Retina (tissue), 1 donor: ENCODE results near the gene VTI1A.

Experiments
- DNase-seq: peaks from one replicate; pipeline ENCODE4 v3.0.0-alpha.2; 2016

VTI1A gene

DNA sequence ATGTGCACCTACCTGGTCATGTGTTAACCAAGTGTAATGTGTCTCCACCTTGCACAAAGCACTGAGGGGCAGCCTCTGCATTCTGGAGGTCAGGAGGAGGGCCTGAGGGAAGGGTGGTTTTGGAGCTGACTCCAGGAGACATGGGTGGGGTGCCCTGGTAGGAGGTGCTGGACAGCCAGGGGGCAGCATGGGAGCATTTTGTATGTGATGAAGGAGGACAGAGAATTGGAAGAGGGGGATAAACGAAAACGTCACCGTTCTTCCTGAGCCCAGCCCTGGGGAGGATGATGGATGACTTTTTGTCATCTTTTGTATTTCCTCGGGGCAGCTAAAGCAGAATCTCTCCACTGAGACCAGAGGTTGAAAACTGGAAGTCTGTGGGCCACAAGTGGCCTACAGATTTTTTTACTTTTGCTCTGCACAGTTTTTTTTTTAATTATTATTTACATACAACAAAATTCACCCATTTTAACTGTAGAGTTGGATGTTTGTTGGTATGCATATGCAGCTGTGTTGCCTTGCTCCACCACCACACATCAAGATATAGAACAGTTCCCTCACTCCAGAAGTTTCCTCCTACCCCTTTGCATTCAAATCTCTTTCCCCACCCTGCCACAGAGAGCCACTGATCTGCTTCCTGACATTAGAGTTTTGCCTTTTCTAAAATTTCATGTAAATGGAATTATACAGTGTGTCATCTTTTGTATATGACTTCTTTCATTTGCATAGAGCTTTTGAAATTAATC is 242.5 kb downstream of the VTI1A start:
- DNase-seq, result no peak

DNA sequence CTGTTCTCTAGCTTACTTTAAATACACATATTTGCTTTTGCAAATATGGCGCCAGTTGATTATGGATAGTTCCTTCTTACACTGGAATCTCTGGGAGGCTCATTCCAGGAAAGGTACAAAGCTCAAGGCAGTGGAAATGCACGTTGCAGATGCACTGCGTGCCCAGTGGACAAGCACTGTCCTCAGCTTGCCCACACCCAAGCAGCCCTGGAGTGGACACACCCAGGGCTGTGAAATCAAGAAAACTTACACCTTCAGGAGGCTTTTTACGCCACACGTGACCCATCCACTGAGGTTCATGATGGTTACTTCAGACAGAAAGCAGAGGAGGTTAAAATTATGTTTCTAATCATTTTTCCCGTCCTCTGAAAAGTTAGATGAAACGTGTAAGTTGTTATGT is 248.5 kb downstream of the VTI1A start:
- DNase-seq, result no peak

DNA sequence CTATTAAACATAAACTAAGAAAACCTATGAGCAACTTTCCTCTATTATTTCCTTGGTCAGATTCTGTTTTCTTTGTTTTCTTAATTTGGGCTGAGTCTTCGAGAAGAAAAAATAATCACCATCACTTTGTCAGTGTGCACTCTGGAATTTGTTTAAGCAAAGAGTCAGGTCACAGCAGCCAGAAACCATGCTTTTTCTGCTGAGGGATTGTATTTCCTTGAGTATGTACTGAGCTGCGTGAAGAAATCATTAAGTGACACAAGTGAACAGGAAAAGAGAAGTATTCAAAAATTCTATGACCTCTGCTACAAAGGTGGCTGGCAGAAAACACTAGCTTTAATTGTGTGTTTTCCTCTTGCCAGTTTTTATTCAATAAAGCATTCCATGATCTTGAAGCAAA is 249.6 kb downstream of the VTI1A start:
- DNase-seq, result no peak

DNA sequence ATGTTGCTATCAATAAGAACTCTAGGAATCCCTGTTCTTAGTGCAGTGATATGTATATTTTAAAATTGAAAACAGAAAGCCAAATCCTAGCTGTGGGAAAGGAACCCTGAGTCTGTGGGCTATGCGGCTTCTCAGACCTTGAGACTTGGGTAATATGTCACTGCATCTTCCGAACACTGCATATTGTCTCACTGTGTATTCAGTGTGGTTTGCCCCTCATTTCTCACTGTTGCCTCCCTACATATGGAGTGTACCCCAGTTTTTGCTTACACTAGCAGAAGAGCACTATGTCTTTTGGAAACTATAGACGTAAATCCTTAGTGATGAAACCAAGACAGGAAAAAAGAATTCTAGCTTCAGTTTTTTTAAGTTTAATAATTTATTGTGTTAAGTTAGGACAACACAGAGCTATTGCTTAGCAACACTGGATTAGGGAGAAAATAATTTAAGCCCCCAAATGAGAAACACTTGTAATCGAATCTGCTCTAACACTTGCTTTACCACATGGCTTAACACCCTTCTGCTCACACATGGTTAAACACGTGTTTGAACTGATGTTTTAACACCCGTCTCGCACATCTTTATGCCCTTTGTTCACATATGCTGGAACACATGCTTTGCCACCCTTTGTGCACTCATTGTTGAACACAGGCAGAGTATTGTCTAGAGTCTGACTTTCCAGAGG is 251.3 kb downstream of the VTI1A start:
- no peak for DNase-seq

DNA sequence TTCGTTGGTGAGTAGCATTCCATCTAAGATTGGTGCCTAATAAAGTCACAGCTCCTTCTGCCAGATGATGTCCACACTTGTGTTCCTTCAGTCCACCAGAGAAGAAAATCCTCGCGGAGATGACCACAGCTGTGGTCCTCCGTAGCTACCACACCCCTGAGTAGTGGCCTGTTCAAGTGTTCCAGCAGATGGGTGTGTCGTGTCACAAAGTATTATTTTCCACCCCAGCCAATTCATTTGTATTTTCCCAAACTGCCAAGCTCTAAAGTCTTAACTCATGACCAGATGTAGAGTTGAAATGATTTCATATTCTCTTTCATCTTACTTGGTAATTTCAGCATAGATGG is 251.8 kb downstream of the VTI1A start:
- DNase-seq, result no peak

DNA sequence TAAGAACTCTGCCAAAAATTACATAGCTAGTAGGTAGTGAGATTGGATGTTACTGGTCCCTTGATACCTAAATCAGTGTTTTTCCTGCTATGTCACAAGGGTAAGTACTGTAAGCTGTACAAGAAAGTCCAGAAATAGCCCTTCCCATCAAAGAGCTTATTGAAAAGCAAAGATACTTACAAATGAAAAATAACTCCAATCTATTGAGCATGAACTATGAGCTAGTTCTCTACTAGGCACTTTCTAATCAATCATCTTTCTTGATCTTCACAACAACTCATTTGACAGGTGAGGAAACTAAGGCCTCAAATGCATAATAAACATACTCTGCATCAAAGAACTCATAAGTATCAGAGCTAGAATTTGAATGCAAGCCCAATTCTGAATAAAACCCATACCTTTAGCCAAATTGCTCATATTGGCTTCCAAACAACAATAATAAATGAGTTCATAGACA is 253.2 kb downstream of the VTI1A start:
- DNase-seq, result no peak

DNA sequence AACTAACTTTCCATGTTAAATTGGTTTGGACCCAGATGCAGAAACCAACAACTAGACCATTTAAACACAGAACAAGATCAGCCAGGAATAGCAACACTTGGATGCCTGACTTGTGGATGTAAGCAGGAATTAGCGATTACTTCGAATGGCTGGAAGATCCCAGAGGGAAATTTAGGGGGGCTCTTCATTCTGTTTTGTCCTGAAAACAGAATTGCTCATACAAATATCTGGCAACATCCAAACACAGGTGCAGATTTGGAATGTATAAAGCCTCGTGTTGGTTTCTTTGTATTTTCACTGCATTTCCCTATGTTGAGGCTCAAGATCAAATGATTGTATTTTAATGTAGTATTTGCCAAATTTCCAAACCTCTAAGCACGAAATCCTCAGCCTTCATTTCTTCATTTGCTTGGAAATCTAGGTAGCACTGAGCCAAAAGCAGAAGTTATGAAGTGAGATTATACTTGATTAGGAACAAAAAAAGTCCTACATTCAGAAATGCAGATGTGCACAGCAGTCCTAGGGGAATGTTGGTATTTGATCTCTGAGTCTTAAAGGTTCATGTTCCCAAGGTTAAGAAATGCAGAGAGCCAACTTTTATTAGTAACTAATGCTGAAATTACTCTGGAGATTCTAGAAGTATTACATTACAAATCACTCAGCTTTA is 254.3 kb downstream of the VTI1A start:
- DNase-seq, result no peak

DNA sequence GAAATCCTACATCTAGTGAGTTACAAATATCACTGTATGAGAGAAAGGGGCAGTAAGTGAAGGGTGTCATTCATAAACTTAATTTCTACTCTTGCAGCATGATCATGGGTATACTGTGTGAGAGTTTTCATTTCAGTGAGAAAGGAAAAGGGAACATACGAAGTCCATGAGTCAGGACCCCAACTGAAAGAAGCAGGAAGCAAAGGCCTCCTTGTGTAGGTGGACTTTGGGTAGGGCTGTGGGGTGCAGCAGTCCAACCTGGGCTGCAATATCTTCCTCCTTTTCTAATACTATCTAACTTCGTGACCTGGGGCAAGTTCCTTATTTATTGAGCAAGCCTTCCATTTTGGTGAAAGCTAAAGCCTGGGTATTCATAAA is 254.9 kb downstream of the VTI1A start:
- no peak for DNase-seq

DNA sequence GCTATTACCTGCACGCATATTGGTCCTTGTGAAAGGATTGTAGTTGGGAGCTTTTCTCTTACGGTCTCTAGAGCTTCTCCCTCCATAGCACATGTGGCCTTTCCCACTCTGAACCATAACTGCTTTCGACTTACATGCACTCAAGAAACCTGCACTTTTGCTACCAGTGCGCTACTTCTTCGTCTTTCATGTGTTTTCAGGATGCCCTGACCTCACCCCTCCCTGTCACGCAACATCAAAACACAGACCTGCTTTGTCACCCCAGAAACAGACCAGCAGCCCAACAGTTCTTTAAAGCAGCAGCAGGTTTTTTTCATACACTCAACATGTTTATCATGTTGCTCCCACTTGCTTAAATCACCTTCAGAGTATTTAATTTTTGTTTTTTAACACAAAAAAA is 259.6 kb downstream of the VTI1A start:
- DNase-seq, result no peak

DNA sequence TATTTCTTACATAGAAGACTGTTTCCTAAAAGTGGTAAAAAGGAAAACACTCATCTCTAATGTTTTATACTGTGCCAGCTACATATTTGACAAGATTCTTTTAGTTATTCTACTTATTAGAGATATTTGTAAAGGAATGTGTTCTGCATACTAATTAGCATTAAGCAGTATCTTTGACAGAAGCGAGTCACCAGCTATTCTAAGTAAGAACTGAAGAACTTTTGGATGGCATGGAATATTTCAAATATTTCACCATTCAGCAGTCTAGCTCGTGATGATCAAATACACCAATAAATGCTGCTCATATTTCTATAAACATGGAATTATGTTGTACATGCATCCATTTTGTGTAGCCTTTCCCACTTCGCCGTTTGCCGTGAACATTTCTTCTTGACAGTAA is 261.4 kb downstream of the VTI1A start:
- no peak for DNase-seq

DNA sequence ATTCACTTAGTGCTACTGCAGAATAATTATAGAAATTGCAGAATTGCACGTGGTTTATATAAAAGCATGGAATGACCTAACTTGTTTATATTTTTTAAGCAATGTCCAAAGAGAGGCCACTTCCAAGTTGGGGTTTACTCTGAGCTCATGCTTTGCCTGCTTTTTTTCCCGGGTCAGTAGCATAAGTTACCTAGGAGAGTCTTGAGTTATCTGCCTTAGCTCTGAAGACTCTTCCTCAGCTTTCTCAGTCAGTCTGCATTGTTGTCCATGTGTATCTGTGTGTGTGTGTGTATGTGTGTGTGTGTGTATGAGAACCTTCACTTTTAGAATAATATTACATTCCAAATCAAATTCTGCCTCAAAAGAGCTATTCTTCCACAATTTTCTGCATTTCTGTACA is 263.5 kb downstream of the VTI1A start:
- DNase-seq, result no peak

DNA sequence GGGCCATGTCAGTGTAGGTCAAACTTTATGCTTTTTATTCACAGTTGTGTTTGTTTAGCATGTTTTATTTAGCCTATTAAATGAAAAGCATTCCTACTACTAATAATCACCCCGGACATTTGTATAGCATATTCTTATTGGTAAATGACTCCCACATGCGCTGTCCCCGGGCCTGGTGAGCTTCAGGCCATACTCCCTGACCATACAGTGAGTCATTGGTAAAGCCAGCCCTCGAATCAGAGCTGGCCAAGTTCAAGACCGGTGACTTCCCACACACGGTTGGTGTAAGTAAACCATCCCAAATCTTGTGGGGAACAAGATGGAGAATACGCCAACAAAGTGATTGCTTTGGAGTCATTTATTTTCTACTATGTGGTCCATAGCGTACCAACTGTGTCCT is 264.4 kb downstream of the VTI1A start:
- DNase-seq, result no peak

DNA sequence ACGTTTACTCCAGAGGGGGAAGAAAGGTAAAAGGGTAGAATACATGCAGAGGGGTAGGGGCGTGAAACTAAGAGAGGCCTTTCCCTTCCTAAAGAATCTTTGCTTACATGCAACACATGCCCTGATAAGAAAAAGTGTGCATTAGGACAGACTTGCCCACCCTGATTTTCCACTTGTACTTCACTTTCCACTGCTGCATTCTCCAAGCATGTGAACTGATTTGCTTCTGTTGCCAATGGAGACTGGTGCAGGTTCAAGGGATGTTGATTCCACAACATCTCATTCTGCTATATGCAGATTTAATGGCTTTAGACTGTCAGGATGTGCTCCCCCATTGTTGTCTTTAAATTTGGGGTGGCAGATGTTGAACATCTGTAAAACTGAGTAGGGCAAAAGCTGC is 265.5 kb downstream of the VTI1A start:
- no peak for DNase-seq

DNA sequence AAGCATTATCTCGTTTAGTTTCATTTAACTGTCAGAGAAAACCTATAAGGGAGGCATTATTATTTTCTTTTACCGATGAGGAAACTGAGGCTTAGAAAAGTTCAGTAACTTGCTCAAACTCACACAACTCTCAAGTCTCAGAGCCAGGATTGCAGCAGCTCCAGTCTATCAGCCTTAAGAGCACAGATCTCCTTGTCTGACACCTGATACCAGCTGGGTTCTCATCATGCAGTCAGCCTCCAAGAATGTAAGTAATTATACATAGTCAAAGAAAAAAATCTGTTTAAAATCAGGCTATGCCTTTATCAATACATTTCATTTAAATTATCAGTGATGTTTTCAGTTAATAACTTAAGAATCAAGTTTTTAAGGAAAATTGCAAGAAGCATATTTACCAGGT is 266.4 kb downstream of the VTI1A start:
- no peak for DNase-seq

DNA sequence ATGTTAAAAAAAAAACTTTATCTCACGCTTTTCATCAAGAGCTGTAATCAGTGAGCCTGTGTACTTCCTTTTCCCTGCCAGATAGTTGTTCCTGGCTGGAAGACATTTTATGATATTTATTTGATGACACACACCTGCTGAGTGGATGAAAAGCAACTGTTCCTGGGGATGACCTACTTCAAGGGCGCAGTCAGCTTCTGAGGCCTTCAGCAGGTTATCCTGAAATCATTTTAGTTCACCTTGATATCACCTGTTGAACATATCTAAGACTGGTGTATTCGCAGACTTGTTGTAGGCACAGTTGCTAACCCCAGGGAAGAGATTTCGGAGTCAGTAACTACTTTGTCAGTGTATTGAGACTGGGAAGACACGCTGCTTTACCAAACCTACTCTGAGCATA is 268.6 kb downstream of the VTI1A start:
- DNase-seq, result no peak

DNA sequence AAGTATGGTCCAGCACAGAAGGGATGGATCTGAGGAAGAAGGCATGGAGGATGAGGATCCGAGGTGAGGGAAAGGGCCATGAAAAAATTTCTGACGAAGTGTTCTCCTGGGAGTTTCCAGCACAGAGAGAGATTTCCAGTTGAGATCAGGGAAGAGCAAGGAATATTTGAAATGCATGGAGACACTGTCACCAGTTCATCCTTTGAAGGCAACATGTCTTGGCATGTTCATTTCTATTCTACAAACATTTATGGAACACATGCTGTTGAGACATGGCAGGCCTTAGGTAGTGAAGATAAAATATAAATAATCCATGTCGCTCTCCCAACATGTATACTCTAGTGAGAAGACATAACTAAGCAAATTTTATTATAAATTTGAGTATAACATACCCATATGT is 269.1 kb downstream of the VTI1A start:
- no peak for DNase-seq

DNA sequence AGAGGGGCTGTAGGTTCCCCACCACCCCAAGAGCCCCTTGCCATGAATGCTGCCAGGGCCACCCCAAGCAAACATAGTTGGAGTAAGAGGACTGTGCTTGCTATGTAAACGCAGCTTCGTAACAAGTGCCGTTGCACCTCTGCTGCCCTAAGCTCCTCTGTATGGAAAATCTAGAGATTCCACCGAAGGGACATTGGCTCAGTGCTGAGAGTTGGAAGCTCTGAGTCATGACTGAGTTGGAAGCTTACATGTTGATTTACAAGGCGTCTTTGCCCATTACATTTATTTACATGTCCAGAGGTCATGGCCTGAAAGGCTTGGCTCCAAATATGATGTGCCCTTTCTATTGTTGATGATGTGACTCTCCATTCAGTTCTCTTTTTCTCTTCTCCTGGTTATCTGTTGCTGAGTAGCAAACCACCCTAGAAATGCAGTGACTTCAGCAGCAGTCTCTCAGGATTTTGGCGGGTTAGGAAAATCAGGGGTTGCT is 270.0 kb downstream of the VTI1A start:
- DNase-seq, result no peak

DNA sequence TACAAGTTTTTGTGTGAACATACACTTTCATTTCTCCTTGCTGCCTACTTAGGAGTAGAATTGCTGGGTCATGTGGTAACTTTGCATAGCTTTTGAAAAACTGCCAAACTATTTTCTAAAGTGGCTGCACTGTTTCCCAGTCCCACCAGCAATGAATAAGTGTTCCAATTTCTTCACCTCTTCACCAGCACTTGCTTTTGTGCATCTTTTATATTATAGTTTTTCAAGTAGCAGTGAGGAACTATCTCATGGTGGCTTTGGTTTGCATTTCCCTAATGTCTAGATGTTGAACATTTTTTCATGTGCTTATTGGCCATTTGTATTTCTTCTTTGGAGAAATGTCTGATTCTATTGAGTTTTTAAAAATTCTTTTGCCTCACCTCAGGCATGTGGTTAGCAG is 273.2 kb downstream of the VTI1A start:
- no peak for DNase-seq

DNA sequence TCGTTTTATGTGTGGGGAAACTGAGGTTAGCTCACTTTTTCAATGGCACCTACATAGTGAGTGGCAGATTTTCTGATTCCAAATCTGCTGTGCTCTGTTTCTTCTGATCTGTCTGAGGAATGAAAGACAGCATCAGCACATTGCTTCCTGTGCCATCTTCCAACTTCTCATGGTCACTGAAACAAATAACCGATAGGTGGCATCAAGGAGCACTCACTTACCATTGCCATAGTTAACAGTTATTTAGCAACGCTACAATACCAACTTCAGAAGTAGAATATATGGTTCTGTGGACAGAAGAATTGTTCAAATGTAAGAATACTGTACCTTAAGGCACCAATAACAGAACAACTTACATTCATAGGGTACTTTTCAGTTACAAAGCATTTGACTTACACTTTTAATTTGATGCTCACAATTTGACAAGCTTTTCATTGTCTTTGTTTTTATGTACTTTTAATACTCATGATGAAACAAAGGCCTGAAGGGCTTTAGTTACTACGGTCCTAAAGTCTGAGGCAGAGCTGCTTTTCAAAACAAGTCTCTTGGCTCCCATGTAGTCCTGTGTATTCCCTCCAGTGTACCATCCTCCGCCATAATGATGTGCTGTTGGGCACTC is 274.2 kb downstream of the VTI1A start:
- no peak for DNase-seq

DNA sequence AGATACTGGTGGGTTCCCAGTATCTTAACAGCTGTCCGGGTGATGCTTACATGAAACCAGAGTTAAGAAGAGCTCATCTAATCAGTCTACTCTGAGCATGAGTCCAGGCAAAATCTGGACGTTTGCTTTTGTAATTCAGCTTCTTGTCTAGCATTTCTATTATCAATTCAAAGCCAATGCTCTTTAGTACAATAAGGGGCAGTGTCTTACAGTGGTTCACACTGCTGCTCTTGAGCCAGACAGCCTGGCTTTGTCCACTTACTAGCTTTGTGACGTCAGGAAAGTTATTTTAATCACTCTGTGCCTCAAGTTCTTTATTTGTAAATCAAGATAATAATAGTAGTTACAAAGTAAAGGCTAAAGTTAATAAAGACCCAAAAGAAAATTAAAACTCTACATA is 275.7 kb downstream of the VTI1A start:
- no peak for DNase-seq

DNA sequence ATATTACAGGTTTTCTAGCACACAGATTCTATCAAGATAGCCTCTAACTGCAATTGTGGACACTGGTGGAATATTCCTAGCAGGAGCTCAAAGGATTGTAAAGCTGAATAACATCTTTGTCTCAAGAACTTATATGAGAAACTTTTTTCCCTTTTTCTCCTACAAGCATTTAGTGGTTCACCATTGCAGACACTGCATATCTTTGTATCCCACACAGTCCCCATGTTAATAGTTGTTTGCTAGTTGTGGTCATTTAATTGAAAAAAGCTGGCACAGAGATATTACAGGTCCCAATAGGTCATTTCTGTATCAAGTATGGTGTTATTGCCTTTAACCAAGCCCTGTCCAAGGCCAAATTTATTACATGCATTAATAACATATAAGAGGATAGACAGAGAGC is 276.9 kb downstream of the VTI1A start:
- no peak for DNase-seq

DNA sequence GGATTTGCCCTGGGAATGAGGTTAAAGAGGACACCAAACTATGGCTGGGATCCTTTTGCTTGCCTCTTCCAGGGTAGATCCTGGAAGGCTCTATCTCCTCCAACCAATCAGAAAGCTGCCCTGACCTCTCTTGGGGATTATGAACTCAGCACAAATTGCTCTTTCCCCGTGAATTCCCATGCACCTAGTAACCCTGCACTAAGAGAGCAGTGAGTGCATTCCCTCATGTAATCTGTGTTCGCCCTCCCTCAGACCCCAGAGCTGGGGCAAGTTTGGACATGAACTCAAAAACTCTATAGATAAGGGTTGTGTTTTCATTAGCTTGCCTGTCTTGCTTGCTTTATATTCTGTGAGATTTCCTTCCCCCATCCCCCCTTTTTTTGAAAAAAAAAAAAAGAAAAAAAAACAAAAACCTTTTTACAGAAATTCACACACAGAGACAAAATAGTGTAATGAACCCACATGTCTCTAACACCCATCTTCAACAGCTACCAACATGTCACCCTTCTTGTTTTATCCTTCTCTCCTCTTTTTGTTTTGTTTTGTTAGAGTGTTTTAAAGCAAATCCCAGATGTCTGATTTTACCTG is 277.5 kb downstream of the VTI1A start:
- no peak for DNase-seq

DNA sequence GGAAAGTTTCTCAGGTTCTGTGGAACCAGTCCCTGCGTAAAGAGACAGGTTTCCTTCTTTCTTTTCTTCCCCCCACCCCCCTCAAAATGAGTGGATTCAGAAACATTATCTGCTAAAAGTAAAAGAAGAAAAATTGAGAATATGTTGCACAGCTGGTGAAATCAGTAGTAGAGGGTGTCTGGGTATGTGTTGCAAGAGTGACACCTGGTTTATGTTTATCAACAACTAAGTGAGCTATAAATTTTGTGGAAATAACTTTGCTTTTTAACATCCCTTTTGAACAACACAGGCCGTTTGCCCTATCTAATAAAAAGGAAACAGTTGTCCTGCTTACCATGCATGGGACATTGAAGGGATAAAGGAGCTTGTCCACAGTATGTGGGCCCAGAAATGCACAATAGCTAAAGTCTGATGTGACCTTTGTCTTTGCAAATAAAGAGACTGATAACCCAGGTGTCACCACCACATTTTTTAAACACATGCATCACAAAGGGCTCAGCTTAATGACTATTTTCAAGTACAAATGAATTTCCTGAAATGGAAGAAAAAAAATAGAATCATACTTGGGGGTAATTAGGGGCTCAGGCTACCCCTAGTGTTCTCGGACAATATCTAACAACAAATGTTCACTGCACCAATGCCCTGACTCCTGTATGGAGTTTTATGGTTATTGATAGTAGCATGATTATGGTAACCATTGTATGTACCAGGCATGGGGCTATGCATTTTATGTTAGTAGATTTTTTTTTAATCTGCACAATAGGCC is 281.3 kb downstream of the VTI1A start:
- DNase-seq, result no peak
